GM18520 (cell line): ENCODE measurements around the gene ZBTB45.
A peak's percentile ranks its signal among the peaks of the same experiment; 100 is the strongest.
"Not testable (repeated sequence)": the region's sequence is repeated elsewhere in the genome, so short reads cannot be mapped to it uniquely, and the experiment has no call there.

ENCODE experiments used
- ATAC-seq: cut with Tn5 transposase; IDR thresholded peaks from one replicate; pipeline ENCODE4 v1.9.1; 2021; ENCODE audit not compliant: unreplicated experiment

Gene ZBTB45

GRCh38 chr19:58539169-58539559 lies 19.6 kb upstream of the ZBTB45 start:
- ATAC-seq, result not testable (repeated sequence)

- ATAC-seq, result no peak
These were observed 18.9 kb upstream of the ZBTB45 start for GRCh38 chr19:58538257-58539168.

- no peak for ATAC-seq
These were observed 17.5 kb upstream of the ZBTB45 start for GRCh38 chr19:58536852-58537798.

- ATAC-seq, result no peak
These were observed 16.2 kb upstream of the ZBTB45 start for GRCh38 chr19:58535857-58536256.

GRCh38 chr19:58531034-58531840 lies 11.6 kb upstream of the ZBTB45 start:
- no peak for ATAC-seq

GRCh38 chr19:58529405-58529804 lies 9.8 kb upstream of the ZBTB45 start:
- ATAC-seq, result no peak

GRCh38 chr19:58522709-58523108 lies 3.1 kb upstream of the ZBTB45 start:
- no peak for ATAC-seq

- ATAC-seq, result no peak
These were observed 2.0 kb upstream of the ZBTB45 start for GRCh38 chr19:58521651-58522050.

GRCh38 chr19:58520257-58520599 lies 618 bp upstream of the ZBTB45 start:
- ATAC-seq, result no peak

GRCh38 chr19:58519087-58519354 lies 589 bp downstream of the ZBTB45 start:
- no peak for ATAC-seq

GRCh38 chr19:58518256-58519086 lies 1.1 kb downstream of the ZBTB45 start:
- ATAC-seq, result no peak

- ATAC-seq, result no peak
These were observed 2.4 kb downstream of the ZBTB45 start for GRCh38 chr19:58516964-58517833.

GRCh38 chr19:58516246-58516836 lies 3.3 kb downstream of the ZBTB45 start:
- no peak for ATAC-seq

- no peak for ATAC-seq
These were observed 4.4 kb downstream of the ZBTB45 start for GRCh38 chr19:58515259-58515658.

GRCh38 chr19:58514564-58515022 lies 5.0 kb downstream of the ZBTB45 start:
- no peak for ATAC-seq

- peak; percentile 87 for ATAC-seq
These were observed 5.7 kb downstream of the ZBTB45 start for GRCh38 chr19:58513694-58514563.

GRCh38 chr19:58513213-58513693 lies 6.4 kb downstream of the ZBTB45 start:
- no peak for ATAC-seq
